Measurements from ENCODE around the gene SDC3. TPM values are rescaled to one million over a fixed set of nuclear protein-coding genes. Genes with fewer than 3 reads are reported as not detected.
A peak's percentile ranks its signal among the peaks of the same experiment; 100 is the strongest.

SDC3 gene
- total and polyA plus RNA-seq, 4 experiments from 2014 or later: 0.29 to 0.64 TPM; not detected in 2

DNA sequence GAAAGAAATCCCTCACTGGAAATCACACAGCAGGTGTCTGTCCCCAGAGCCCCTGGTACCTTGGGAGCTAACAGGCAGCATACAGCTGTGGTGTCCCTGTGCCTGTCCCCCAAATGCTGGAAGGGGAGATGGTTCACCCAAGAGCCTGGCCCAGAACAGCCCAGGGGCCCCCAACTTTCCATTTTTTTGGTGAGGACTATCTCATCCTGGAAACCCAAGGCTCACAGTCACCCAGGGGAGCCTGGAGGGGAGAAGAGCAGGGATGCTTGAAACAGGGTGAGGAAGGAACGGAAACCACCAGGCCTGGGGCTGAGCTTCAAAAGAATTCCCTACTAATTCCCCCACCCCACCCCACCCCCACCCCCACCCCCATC, 3.6 kb downstream of the SDC3 start:
- intact Hi-C loops (cut with micrococcal nuclease): no loop called here
- peaks cover 15% of the 10 kb centered on the region for H3K4me1 ChIP-seq (ENCODE audit: insufficient read depth, low read length)
- ChIA-PET CTCF (ENCODE audit: partially characterized antibody) (interaction anchor here (1.2 kb wide), 1 partner anchor 186 kb away, joined by 3 read pairs; no protein-coding TSS in a partner anchor), POLR2A (ENCODE audit: partially characterized antibody) (no interaction called here)
- H3K27ac ChIP-seq (ENCODE audit: low read depth, low read length): no peak overlapping the region
- Mint-ChIP-seq H3K36me3 (peaks cover 0 to 3% of the 10 kb centered on the region in 2 donors), H3K4me3 (no peak overlapping the region), H3K9me3 (peaks cover 0 to 2% (median 0%) of the 10 kb centered on the region in 8 donors), H3K27ac (no peak overlapping the region), H3K27me3 (peaks cover 11 to 40% of the 10 kb centered on the region in 2 donors), H3K4me1 (peaks cover 9 to 18% (median 13%) of the 10 kb centered on the region in 4 donors)
- H3K36me3 ChIP-seq (ENCODE audit: insufficient read depth, low read length): no peaks in the 10 kb centered on the region
- no peaks in the 10 kb centered on the region for H3K9me3 ChIP-seq (ENCODE audit: control insufficient read depth in 1 of 2, low read length in 2 of 2)
- no peak for DNase-seq
- H3K4me3 ChIP-seq (ENCODE audit: low read length in 2 of 2): no peak overlapping the region
- H3K27me3 ChIP-seq (ENCODE audit: insufficient read depth, low read length): peaks cover 17% of the 10 kb centered on the region

- H3K9me3 Mint-ChIP-seq: peaks cover 0 to 2% (median 0%) of the 10 kb centered on the region in 8 donors
- peak overlapping the region in 2 of 7 donors; percentile 48 to 63 for H3K27ac Mint-ChIP-seq
- H3K36me3 Mint-ChIP-seq: peaks cover 0 to 1% of the 10 kb centered on the region in 2 donors
- no peak overlapping the region for H3K4me3 Mint-ChIP-seq
- CTCF ChIA-PET (ENCODE audit: partially characterized antibody): interaction anchor here (1.2 kb wide), 1 partner anchor 186 kb away, joined by 3 read pairs; no protein-coding TSS in a partner anchor
- peaks cover 13% of the 10 kb centered on the region for H3K4me1 ChIP-seq (ENCODE audit: insufficient read depth, low read length)
- intact Hi-C loops (cut with micrococcal nuclease): no loop called here
- H3K4me3 ChIP-seq (ENCODE audit: low read length in 2 of 2): no peak overlapping the region
- H3K9me3 ChIP-seq (ENCODE audit: control insufficient read depth in 1 of 2, low read length in 2 of 2): no peaks in the 10 kb centered on the region
- H3K27ac ChIP-seq (ENCODE audit: low read depth, low read length): no peak overlapping the region
- POLR2A ChIA-PET (ENCODE audit: partially characterized antibody): no interaction called here
- DNase-seq: no peak
- H3K36me3 ChIP-seq (ENCODE audit: insufficient read depth, low read length): no peaks in the 10 kb centered on the region
- H3K27me3 ChIP-seq (ENCODE audit: insufficient read depth, low read length): peaks cover 14% of the 10 kb centered on the region
- peaks cover 6 to 13% (median 10%) of the 10 kb centered on the region in 4 donors for H3K4me1 Mint-ChIP-seq
- peaks cover 9 to 36% of the 10 kb centered on the region in 2 donors for H3K27me3 Mint-ChIP-seq
Measured at GRCh38 chr1:30904191-30904961, 4.2 kb downstream of the SDC3 start.

DNA sequence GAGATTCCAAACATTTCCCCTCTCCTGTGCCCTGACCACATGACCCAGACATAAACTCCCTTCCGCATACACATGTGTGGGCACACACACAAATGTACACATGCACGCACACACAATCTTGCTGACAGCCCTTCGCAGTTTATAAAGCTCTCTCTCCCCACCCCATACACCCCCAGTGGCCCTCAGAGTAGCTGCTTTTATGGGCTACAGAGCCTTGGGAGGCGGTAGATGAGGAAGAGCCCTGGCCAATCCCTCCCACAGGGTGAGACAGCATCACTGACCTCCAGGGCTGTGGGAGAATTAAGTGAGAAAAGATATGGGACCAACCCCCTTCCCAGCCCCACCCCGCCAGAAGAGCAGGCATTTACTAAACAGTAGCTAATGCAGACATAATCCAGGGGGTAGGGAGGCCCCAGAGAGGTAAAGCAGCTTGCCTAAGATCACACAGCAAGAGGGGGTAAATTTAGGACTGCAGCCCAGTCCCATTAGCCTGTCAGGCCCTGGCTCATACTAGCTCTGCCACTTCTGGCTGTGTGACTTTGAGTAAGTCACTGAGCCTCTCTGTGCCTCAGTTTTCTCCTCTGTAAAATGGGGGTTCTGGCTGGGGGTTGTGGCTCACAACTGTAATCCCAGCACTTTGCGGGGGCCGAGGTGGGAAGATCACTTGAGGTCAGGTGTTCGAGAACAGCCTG, 5.1 kb downstream of the SDC3 start:
- Mint-ChIP-seq H3K36me3 (no peaks in the 10 kb centered on the region), H3K4me1 (peaks cover 6 to 7% (median 7%) of the 10 kb centered on the region in 4 donors), H3K27me3 (peaks cover 9 to 33% of the 10 kb centered on the region in 2 donors), H3K4me3 (no peak overlapping the region), H3K9me3 (peaks cover 0 to 4% (median 0%) of the 10 kb centered on the region in 8 donors), H3K27ac (no peak overlapping the region)
- Histone ChIP-seq H3K4me3 (ENCODE audit: low read length in 2 of 2) (no peak overlapping the region), H3K36me3 (ENCODE audit: insufficient read depth, low read length) (no peaks in the 10 kb centered on the region), H3K9me3 (ENCODE audit: control insufficient read depth in 1 of 2, low read length in 2 of 2) (no peaks in the 10 kb centered on the region), H3K4me1 (ENCODE audit: insufficient read depth, low read length) (peaks cover 9% of the 10 kb centered on the region), H3K27me3 (ENCODE audit: insufficient read depth, low read length) (peaks cover 10% of the 10 kb centered on the region), H3K27ac (ENCODE audit: low read depth, low read length) (no peak overlapping the region)
- CTCF ChIA-PET (ENCODE audit: partially characterized antibody): no interaction called here
- intact Hi-C loops (cut with micrococcal nuclease): no loop called here
- no peak for DNase-seq
- POLR2A ChIA-PET (ENCODE audit: partially characterized antibody): no interaction called here

DNA sequence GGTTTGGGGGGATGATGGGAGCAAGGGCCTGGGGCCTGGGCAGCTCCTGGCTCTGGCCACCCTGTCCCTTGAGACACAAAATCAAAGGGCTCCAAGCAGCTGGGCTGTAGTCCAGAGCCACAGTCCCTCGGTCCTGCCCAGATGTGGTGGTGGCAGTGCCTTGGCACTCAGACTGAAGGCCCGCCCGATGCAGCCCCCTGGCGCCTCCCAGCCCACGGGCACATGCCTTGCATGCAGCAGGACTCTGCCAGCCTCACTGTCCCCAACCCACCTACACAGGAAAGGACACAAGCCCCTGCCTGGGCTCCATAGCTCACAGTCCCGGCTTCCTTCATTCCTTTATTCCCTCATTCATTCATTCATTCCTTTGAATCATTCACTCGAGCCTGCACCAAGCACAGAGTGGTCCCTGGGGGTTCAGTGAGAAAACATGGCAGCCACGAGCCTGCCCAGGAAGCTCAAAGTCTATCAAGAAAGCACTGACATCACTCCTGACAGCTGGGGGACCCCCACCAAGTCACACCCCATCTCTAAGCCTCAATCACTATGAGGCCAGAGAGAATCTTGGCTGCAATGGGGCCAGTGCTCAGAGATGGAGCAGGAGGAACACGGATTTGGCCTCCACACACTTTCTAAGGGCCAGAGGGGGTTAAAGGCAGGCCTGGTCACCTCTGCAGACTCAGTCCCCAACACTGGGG, 5.8 kb downstream of the SDC3 start:
- Mint-ChIP-seq H3K4me3 (no peak overlapping the region), H3K27me3 (peaks cover 8 to 35% of the 10 kb centered on the region in 2 donors), H3K27ac (no peak overlapping the region), H3K4me1 (peaks cover 5 to 7% (median 6%) of the 10 kb centered on the region in 4 donors), H3K36me3 (no peaks in the 10 kb centered on the region), H3K9me3 (peaks cover 0 to 4% (median 0%) of the 10 kb centered on the region in 8 donors)
- peaks cover 6% of the 10 kb centered on the region for H3K4me1 ChIP-seq (ENCODE audit: insufficient read depth, low read length)
- ChIA-PET POLR2A (ENCODE audit: partially characterized antibody) (no interaction called here), CTCF (ENCODE audit: partially characterized antibody) (interaction anchor here (1.2 kb wide), 1 partner anchor 101 kb away, joined by 3 read pairs; no protein-coding TSS in a partner anchor)
- H3K27ac ChIP-seq (ENCODE audit: low read depth, low read length): no peak overlapping the region
- H3K4me3 ChIP-seq (ENCODE audit: low read length in 2 of 2): no peak overlapping the region
- peaks cover 7% of the 10 kb centered on the region for H3K27me3 ChIP-seq (ENCODE audit: insufficient read depth, low read length)
- no peaks in the 10 kb centered on the region for H3K9me3 ChIP-seq (ENCODE audit: control insufficient read depth in 1 of 2, low read length in 2 of 2)
- DNase-seq: no peak
- no peaks in the 10 kb centered on the region for H3K36me3 ChIP-seq (ENCODE audit: insufficient read depth, low read length)
- intact Hi-C loops (cut with micrococcal nuclease): no loop called here

DNA sequence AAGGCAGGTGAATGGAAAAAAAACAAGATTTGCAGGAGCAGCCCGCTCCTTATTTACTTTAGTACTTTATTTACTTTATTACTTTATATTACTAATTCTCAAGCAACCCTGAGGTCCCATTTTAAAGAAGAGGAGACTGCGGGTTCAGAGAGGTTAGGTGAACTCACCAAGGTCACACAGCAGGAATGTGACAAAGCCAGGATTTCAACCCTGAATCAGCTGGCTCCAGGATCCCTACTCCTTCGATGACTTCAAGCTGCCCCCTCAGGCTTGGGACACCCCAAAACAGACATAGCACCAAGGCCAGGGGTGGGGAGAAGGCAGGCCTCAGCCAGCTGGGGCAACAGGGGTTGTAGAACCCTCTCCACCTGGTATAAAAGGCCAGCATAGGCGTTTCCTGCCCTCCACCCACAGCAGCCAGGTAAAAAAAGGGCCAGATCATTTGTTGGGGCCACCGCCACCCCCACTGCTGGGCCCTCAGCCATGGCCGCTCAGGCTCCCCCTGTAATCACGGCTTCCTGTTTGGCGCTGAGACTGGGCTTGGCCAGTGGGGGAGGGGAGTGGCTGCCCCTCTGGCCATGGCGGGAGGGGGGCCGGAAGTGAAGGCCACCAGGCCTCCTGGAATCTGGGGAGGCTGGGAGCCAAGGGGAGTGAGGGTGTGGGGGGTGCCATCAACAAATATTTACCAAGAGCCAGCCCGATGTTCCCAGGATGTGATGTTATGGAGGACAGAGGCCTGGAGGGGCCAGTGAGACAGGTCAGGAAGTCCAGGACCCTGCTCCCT, 6.6 kb downstream of the SDC3 start:
- CTCF ChIA-PET (ENCODE audit: partially characterized antibody): interaction anchor here (1.2 kb wide), 1 partner anchor 100 kb away, joined by 3 read pairs; no protein-coding TSS in a partner anchor
- POLR2A ChIA-PET (ENCODE audit: partially characterized antibody): no interaction called here

DNA sequence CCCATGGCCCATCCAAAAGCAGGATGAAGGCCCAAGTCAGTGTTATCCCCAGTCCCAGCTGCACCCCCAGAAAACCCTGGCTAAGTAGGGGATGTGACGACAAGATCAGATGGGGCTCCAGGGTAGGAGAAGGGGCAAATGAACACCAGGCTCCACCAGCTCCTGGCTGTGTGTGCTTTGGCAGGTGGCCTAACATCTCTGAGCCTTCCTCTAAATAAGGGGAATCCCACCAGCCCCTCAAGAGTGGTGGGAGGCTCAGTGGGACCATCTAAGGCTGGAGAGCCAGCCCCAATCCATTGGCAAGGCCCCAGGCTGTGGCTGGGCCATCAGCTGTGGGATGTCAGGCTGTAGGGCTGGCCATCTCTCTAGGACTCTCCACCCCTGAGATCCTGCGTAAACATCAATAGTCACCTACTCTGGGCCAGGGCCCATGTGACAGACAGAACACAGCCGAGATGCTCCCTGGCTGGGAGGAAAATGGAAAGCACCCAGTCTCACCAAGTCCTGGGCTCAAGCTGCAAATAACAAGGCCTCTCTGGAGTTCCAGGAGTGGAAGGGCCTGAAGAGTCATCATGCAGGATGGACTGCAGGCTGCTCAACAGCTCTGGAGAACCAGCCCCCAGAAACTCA, 7.5 kb downstream of the SDC3 start:
- CTCF ChIA-PET (ENCODE audit: partially characterized antibody): interaction anchor here (1.2 kb wide), 1 partner anchor 99 kb away, joined by 3 read pairs; no protein-coding TSS in a partner anchor
- H3K9me3 Mint-ChIP-seq: peaks cover 0 to 2% (median 0%) of the 10 kb centered on the region in 8 donors
- no peaks in the 10 kb centered on the region for H3K27me3 ChIP-seq (ENCODE audit: insufficient read depth, low read length)
- H3K4me3 ChIP-seq (ENCODE audit: low read length in 2 of 2): no peak overlapping the region
- intact Hi-C loops (cut with micrococcal nuclease): no loop called here
- POLR2A ChIA-PET (ENCODE audit: partially characterized antibody): no interaction called here
- no peaks in the 10 kb centered on the region for H3K9me3 ChIP-seq (ENCODE audit: control insufficient read depth in 1 of 2, low read length in 2 of 2)
- no peaks in the 10 kb centered on the region for H3K36me3 Mint-ChIP-seq
- H3K27ac Mint-ChIP-seq: no peak overlapping the region
- peaks cover 2 to 29% of the 10 kb centered on the region in 2 donors for H3K27me3 Mint-ChIP-seq
- no peaks in the 10 kb centered on the region for H3K4me1 Mint-ChIP-seq
- no peaks in the 10 kb centered on the region for H3K36me3 ChIP-seq (ENCODE audit: insufficient read depth, low read length)
- DNase-seq: no peak
- H3K27ac ChIP-seq (ENCODE audit: low read depth, low read length): no peak overlapping the region
- H3K4me3 Mint-ChIP-seq: no peak overlapping the region
- H3K4me1 ChIP-seq (ENCODE audit: insufficient read depth, low read length): no peaks in the 10 kb centered on the region

More for the DNA sequence above, 6.6 kb downstream of the SDC3 start:
- Mint-ChIP-seq H3K36me3 (no peaks in the 10 kb centered on the region), H3K27me3 (peaks cover 2 to 28% of the 10 kb centered on the region in 2 donors), H3K4me1 (no peaks in the 10 kb centered on the region), H3K4me3 (no peak overlapping the region), H3K27ac (no peak overlapping the region), H3K9me3 (peaks cover 0 to 4% (median 0%) of the 10 kb centered on the region in 8 donors)
- no peak overlapping the region for H3K27ac ChIP-seq (ENCODE audit: low read depth, low read length)
- intact Hi-C loops (cut with micrococcal nuclease): no loop called here
- H3K4me1 ChIP-seq (ENCODE audit: insufficient read depth, low read length): no peaks in the 10 kb centered on the region
- no peaks in the 10 kb centered on the region for H3K36me3 ChIP-seq (ENCODE audit: insufficient read depth, low read length)
- H3K27me3 ChIP-seq (ENCODE audit: insufficient read depth, low read length): no peaks in the 10 kb centered on the region
- no peak overlapping the region for H3K4me3 ChIP-seq (ENCODE audit: low read length in 2 of 2)
- DNase-seq: no peak
- H3K9me3 ChIP-seq (ENCODE audit: control insufficient read depth in 1 of 2, low read length in 2 of 2): no peaks in the 10 kb centered on the region
